ENCODE results near the gene BUB3. TPM values are rescaled to one million over a fixed set of nuclear protein-coding genes. Genes with fewer than 3 reads are reported as not detected.
A peak's percentile ranks its signal among the peaks of the same experiment; 100 is the strongest.
"Not testable (repeated sequence)": the region's sequence is repeated elsewhere in the genome, so short reads cannot be mapped to it uniquely, and the experiment has no call there.

BUB3 gene
- total RNA-seq, 1 experiment from 2014 or later: 220 TPM

DNA sequence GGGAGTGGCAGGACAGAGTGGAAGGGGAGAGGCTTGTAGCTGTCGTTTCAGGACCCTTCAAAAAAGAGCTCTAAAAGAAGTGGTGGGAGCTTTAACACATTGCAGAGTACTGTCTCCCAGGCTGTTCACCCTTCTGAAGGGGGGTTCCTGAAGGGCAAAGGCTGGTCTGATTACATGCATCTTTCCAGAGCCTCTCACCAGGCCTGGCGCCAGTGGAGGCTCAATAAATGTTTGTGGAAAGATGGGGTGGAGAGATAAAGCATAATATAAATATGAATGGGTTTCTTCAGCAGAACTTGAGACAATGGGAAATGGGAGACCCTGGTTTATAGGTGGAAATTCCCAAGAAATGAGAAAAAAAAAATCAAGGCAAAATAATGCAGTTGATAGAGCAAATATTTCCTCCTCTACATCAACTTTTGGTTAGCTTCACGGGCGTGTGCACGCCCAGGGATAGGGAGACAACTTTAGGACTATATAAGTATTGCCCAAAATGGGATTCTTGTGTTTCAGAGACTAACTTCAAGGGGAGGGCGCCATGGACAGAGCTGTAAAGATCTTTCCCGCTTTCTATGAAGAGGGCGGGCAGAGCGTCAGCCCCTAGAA, 613 bp upstream of the BUB3 start:
- no peak for DNase-seq (ENCODE audit: low spot score)

DNA sequence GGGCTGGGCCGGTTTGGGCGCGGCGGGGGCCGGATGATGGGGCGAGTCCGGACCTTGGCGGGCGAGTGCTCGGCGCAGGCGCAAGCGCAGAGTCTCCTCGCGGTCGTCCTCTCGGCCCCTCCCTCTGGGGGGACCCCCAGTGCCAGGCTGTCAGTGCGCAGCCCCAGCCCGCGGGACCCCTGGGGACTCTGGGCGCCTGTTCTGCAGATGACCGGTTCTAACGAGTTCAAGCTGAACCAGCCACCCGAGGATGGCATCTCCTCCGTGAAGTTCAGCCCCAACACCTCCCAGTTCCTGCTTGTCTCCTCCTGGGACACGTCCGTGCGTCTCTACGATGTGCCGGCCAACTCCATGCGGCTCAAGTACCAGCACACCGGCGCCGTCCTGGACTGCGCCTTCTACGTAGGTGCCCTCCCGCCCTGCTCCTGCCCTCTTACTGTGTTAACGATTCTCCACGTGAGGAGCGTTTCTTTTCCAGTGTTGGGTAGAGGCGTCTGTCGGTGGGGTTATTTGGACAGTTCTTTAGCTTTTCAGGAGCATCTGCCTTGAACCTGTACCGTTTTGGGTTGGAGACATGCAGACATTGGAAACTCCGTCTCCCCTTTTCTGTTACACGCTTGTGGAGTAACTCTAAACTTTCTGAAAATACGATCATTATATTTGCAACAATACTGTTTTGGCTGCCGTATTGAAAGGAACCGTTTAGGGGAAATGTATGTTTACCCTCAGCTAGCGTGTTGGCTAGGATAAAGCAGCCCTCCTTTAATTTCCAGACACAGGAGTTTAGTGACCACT, 706 bp downstream of the BUB3 start:
- DNase-seq (ENCODE audit: low spot score): peak; percentile 25

DNA sequence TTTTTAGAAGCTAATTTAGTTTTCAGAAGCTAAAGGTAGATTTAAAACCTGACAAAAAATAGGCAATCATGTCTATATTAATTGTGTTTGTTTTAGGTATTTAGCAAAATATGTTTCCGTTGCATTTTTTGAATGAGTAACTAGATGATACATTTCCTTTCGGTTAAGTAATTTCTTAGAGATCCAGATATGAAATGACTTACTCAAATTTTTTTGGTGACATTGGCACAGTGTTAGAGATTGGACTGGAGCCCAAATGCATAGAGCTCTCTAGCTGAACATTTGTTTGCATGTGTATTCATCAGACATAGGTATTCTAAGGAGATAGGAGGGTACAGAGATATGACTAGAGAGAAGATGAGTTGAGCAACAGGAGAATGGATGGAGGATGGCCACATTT, 1.9 kb downstream of the BUB3 start:
- no peak for DNase-seq (ENCODE audit: low spot score)

DNA sequence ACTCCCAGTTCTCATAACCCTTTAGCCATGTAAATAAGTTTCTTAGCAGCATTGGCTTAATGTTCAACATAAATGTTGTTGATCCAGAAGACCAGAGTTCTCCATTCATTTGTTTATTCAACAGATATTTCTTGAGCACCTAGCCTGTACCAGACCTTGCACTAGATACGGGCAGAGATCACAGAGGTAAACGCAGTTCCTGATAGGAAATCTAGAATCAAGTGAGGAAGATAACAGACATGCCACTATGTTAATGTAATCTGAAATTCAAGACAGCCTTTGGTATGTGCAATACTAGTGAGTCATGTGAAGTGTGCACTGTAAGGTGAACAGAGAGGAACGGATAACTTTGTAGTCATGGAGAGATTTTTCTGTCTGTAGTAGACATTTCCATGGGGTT, 3.0 kb downstream of the BUB3 start:
- DNase-seq (ENCODE audit: low spot score): no peak

DNA sequence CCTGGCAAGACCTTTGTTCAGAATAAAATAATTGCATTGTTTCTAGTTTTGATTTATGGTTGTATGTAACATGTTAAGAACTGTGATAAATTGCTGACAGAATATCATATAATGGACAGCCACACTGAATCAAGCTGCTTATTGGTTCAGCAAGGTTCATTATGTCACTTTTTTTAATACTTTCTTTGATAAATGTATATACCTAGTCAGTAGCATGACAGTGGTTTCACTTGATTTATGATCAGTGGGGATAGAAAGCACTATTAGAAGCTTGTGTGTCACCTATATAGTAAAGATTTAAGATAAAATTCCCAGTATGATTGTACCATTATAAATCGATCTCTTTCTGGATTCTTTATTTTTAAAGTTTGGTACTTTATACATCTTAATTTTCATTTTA, 4.5 kb downstream of the BUB3 start:
- DNase-seq (ENCODE audit: low spot score): no peak

DNA sequence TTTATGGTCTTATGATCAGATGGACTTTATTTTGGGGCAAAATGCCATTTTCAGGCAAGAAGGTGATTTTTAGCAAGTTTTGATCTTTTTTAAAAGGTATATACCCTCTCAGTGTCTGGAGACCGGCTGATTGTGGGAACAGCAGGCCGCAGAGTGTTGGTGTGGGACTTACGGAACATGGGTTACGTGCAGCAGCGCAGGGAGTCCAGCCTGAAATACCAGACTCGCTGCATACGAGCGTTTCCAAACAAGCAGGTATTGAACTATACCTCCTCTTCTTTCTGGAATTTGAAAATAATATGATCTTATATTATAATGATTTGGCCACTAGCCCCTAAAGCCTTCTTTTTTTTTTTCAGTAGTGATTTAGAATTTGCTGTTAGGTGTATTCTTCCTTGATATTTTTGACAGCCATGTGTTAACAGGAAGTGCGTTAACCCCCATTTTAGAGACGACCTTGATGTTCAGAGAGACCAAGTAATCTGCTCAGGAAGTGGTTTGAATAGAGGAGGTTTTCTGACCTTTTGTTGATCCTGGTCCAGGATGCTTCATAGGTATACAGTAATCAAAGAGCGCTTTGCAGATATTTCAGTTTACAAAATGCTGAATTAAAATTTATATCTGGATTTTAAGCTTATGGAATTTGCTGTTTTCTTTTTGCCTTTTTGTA, 6.2 kb downstream of the BUB3 start:
- DNase-seq (ENCODE audit: low spot score): no peak

DNA sequence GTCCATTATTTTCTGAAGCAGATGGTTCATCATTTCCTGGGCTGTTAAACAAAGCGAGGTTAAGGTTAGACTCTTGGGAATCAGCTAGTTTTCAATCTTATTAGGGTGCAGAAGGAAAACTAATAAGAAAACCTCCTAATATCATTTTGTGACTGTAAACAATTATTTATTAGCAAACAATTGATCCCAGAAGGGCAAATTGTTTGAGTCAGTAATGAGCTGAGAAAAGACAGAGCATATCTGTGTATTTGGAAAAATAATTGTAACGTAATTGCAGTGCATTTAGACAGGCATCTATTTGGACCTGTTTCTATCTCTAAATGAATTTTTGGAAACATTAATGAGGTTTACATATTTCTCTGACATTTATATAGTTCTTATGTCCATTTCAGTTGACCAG, 10.1 kb downstream of the BUB3 start:
- no peak for DNase-seq (ENCODE audit: low spot score)

DNA sequence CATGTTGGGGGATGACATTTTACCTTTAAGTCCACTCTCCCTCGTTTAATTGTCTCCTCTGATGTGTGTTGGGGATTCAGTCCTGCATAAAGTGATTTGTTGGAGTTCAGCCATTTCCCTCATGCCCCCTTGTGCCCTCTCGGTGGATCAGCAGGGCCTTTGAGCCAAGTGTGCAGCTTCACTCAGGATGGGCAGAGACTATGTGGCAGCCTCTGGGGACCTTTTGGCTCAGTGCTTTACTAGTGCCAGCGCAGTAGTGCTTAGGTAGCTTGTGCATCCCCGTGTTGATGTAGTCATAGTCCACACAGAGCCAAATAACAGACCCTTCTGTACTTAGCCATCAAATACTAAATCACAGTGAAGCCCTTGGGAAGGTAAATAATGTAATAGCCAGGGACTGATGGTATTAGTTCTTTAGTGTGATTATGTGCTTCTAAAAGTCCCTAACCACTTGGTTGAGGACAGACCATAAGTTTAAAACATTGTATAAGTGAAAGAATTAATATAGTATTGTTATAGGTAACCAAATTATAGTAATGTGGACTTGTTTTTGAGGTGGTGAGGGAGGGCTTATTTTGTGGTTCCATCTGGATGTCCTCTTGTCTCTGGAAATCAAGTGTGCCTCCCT, 11.4 kb downstream of the BUB3 start:
- DNase-seq (ENCODE audit: low spot score): no peak

DNA sequence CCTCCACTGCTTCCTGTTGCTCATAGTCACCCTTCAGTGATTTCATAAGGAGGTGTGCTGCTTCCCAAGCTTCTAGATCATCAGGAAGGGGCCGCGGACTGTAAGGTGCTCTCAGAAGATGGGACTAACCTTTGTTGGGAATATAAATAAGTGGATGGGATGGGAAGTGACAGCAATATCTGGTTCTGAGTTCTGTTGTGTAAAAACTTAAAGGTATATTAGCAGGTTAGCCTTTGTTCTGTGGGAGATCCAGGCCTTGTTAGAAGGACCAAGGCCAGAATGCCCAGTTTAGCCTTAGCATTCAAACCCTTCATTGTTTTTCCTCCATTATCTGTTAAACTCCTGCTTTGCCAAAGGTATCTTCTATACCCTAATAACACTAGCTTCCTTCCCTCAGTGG, 12.4 kb downstream of the BUB3 start:
- no peak for DNase-seq (ENCODE audit: low spot score)

DNA sequence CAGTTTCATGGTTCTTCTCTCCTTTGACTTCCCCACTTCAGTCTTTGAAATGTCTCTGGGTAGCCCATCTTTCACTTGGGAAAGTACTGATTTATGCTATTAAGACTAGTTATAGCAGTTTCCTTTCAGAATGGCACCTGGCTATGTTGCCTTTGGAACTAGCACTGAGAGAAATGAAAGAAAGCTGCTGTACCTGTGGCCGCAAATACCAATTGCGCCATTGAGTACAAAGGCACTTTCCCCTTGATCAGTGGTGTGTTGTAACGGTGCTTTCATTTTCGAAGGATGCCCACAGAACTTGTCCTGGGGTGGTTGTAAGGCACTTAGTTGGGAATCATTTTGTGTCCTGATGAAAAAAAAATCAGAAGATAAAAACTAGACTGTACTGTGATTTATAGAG, 16.8 kb downstream of the BUB3 start:
- no peak for DNase-seq (ENCODE audit: low spot score)

DNA sequence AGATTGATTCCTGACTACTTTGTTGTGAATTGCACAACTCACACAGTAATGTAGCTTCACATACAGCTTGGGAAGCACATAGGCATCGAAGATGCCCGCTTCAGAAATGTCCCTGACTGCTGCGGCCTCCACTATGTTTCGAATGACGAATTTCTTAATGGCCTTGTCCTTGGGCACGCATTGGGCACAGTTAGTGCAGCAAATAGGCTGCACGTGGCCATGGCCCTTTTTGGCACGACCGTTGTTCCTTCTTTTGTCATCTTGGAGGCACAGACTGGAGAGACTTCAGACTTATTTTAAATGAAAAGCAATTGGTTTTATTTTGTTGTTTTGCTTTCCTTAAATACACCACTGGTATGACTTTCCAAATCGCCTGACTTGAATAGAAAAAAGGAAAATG, 17.4 kb downstream of the BUB3 start:
- not testable (repeated sequence) for DNase-seq (ENCODE audit: low spot score)

DNA sequence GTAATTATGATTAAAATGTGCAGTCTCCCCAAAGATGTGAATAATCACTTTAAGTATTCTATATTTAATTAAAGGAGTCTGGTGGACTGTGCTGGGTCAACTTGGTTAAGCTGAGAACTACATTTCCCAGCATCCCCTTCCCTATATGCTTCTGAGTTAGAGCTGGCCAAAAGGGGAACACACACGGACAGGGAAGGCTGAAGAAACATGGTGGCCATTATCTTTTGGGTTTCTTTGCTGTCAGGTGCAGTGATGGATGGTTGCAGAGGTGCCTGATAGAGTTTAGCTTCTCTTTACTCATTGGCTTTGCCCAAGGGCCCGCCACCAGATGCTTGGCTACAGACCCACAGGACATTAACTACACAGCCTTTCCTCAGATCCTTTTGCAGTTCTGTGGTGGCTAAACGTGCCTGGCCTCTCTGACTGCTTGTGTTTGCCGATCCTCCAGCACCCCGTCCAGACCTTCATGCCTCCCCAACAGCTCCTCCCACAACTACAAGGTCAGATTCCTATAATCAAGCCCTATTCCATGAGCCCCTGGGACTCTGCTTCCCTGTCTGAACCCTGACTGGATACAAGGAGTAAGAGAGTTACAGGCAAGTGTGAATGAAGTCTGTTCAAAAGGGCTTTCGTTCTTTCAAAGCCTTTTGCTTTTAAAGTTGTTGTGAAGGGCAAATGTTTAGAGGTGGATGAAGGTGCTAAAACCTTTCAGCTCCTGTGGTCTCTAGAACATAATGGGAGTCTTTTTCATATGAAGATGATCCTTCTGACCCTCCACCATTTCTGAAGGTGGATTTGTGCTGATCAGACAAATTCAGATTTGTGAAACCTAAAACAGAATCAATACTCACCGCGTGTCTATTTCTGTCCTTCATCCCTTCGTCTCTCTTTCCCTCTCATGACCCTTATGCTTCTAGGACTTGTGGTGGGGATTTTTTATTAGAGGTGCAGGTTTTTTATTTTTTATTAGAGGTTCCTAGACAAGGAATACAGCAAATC, 21.5 kb downstream of the BUB3 start:
- no peak for DNase-seq (ENCODE audit: low spot score)

DNA sequence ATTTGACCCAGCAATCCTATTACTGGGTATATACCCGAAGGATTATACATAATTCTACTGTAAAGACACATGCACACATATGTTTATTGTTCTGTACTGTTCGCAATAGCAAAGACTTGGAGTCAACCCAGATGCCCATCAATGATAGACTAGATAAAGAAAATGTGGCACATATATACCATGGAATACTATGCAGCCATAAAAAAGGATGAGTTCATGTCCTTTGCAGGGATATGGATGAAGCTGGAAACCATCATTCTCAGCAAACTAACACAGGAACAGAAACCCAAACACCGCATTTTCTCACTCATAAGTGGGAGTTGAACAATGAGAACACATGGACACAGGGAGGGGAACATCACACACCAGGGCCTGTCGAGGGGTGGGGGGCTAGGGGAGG, 24.2 kb downstream of the BUB3 start:
- DNase-seq (ENCODE audit: low spot score): not testable (repeated sequence)

DNA sequence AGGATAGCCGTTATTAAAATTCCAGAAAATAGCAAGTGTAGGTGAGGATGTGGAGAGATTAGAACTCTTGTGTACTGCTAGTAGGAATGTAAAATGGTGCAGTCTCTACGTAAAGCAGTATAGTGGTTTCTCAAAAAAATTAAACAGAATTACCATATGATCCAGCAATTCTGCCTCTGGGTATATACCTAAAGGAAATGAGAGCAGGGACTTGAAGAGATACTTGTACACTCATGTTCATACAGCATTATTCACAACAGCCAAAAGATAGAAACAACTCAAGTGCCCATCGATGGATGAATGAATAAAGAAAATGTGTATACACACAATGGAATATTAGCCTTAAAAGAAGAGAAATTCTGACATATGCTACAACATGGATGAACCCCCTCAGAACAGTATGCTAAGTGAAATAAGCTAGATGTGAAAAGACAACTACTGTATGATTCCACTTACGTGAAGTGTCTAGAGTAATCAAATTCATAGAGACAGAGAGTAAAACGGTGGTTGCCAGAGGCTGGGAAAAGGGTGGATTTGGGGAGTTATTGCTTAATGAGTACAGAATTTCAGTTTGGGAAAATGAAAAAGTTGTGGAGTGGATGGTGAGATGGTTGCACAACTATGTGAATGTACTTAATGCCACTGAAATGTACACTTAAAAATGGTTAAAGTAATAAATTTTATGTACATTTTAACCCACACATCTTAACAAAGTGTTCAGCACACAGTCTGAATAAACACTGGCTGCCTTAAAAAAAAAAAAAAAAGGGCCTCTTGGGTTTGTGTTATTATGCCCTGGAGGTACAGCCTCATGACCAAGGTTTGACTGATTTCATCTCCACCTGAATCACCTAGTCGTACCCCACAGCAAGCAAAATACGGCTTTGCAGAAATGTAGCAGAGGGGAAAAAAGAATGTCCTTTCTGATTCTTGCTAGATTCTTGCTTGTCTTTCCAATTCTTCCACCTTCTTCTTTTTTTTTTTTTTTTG, 26.2 kb downstream of the BUB3 start:
- DNase-seq (ENCODE audit: low spot score): no peak

DNA sequence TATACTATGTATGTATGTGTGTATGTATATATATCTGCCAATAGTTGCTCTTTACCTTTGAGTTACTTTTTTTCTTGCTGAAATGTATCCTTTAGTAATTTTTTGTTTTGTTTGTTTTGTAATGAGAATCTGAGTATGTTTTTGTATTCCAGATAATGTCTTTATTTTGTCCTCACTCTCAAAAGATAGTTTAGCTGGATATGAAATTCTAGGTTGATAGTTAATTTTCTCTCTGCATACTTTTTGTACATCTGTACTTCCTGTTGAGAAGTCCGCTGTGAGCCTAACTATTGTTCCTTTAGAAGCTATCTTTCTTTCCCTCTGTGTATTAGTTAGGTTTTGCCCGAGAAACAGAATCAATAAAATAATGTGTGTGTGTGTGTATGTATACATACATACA, 29.5 kb downstream of the BUB3 start:
- no peak for DNase-seq (ENCODE audit: low spot score)

DNA sequence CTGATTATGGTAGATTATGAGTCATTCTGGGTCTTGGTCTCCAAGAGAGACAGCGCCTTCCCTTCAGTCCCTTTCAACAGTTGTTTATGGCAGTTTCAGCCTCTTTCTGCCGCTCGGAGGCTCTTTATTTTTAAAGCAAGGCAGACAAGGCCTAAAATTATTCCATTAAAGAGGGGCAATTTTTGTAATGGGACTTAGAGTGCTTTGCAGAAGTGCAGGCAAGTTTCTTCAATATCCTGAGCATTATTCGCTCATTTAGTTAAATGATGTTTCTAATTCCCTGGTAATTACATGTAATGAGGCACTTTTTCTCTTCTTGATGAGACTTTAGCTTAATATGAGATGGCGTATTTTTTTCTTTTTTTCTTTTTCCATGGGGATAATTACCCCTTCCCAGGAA, 33.6 kb downstream of the BUB3 start:
- DNase-seq (ENCODE audit: low spot score): no peak

DNA sequence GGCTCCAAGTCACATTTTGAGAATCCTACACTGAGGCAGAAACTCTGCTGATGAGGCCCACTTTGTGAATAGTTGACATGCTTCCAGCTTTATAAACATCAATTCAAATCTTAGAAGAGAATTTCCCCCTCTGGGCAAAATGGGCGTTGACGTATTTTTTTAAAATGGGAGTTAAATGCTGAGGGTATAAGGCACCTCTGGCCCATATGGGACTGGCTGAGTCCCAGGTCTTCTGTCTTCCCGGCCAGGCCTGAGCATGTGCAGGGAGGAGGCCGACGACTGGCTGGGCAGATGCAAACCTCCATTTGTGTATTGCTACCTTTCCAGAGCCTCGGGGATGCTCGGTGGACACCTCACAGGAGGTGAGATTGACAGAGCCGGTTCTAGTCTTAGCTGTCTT, 37.7 kb downstream of the BUB3 start:
- no peak for DNase-seq (ENCODE audit: low spot score)

DNA sequence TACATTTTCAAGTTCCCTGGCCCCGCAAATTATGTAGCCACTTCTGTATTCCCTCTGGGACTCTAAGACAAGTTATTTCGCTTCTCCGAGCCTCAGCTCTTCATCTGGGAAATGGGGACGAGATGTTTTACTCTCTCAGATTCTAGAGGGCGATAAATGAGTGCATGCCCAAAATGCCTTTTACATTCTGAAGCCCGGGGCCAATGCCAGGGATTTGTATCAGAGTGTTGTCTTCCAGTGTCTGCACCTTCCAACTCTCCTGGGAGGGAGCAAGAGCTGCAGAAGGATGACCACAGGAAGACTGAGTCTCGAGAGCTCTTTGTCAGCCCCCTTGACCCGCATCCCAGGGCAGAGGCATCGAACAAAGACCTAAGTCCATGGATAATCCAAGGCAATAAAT, 39.9 kb downstream of the BUB3 start:
- DNase-seq (ENCODE audit: low spot score): no peak

DNA sequence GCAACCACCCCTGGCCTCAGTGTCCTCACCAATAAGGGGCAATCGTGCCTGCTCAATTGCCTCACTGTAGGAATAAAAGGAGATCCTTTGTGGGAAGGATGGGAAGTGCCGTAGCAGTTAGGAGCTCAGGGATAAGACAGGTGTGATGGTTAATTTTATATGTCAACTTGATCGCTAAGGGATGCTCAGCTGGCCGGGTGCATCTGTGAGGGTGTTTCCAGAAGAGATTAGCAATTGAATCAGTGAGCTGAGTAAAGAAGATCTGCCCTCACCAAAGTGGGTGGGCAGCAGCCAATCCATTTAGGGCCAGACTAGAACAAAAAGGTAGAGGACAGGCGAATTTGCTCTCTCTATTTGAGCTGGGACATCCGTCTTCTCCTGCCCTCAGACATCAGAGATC, 46.3 kb downstream of the BUB3 start:
- DNase-seq (ENCODE audit: low spot score): no peak

DNA sequence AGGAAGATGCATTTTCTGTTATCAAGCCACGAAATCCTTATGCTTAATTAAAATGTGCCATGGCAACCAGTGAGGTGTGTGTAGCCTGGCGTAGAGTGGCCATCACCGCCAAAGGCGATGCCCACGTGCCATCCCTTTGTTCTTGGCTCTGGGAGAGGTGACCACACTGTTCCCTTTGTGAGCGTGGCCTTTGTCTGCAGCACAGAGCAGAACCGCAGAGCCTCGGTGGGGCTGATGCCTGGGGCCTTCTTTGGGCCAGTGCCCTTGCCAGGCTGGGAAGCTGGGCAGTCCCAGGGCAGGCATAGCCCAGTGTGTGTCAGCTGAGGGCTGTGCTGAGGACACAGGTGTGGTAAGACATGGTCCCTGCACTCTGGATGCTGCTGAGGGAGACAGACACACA, 48.3 kb downstream of the BUB3 start:
- DNase-seq (ENCODE audit: low spot score): no peak

All from H4 (cell line).